Limb (tissue), 2 donors: ENCODE results near the gene SYT5.
"Not testable (repeated sequence)": the region's sequence is repeated elsewhere in the genome, so short reads cannot be mapped to it uniquely, and the experiment has no call there.

ENCODE experiments used
- DNase-seq, 2 donors: peaks; one replicate each; pipeline ENCODE4 v3.0.0-alpha.2; 2016; ENCODE audit errors: extremely low spot score in 2 of 2

The SYT5 gene

DNA sequence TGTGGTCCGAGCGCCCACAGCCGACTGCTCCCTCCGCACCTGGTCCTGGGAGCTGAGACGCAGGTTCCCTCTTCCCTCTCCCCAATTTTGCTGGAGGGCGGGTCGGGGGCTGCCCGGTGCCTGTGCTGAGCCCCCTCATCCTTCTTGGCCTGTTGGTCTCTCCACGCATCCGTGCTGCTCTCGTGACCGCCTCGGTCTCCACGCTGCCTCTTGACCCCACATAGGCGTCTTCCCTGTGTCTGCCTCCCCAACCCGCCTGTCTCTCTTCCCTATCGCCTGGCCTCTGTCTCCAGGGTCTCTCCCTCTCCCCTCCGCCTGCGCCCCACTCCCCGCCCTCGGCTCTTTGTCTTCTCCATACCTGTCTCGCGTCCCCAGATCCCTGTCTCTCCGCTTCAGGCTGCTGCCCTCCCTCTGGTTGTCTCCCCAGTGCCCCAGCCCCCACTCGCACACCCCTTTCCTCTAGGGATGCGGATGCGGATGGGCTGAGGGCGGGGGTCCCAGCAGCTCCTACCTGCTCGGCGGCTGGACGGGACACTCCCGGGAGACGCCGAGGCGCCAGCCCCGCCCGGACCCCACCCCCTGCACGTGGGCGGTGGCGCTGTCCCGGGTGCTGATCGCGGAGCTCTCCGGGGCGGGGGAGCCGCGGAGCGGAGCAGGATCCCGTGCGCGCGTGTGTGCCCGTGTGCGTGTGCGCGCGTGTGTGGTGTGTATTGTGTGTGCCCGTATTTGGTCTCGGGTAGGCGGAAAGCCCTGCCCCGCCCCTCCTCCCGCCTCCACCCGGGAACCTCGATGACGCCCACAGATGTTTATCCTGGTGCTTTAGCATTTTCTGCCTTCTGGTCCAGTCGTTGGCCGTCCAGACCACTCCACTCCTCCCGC is at the start of gene SYT5:
Gene SYT5, minus strand, starts transcription at position 684 of the 879 bp plus-strand sequence. CDS start 1,248 bp downstream, outside the sequence.
- peak in 1 of 2 donors; percentile 80 for DNase-seq

DNA sequence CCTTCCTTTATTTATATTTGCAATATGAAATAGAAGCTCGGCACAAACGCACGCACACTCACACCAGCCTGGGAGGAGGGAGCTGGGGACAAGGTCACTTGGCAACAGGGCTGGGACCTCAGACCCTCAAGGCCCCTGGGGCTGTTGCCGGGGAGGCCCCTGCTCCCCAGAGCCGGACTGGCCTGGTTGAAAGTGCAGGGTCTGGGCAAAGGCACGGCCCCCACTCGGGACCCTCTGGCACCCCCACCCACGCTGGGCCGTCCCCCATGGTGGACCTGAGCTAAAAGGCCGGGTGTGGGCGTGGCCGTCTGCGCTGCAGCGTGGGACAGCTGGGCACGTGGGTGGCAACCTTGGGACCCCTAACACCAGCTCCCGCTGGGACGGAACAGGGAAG is 49.7 kb upstream of the SYT5 start:
- no peak for DNase-seq

GRCh38 chr19:55229145-55229788 is 49.2 kb upstream of the SYT5 start:
- no peak for DNase-seq

- DNase-seq: no peak
Measured at GRCh38 chr19:55228403-55229031, 48.4 kb upstream of the SYT5 start, which contains the start of gene TMEM86B. Gene TMEM86B, minus strand, starts transcription at chr19:55228763. Its CDS starts 22 bp downstream, at chr19:55228741.

DNA sequence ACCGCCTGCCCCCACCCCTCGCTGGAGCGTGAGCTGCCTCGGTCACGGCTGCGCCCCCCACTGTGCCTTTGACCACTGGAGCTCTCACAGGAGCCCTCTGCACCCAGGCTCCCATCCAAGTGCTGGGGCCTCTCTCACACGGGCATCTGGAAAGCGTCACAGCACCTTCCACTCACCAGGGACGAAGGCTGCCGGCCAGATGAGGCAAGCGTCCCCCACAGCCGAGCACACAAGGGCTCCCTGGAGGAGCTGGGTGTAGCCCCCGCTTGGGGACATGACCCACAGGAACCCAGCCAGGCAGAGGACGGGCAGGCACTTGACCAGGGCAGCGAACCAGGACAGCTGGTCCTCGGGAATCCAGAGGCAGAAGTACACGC is 47.9 kb upstream of the SYT5 start:
- DNase-seq: no peak

- no peak for DNase-seq
Measured at GRCh38 chr19:55227241-55228014, 47.3 kb upstream of the SYT5 start.

- no peak for DNase-seq
Measured at GRCh38 chr19:55226788-55227187, 46.7 kb upstream of the SYT5 start.

DNA sequence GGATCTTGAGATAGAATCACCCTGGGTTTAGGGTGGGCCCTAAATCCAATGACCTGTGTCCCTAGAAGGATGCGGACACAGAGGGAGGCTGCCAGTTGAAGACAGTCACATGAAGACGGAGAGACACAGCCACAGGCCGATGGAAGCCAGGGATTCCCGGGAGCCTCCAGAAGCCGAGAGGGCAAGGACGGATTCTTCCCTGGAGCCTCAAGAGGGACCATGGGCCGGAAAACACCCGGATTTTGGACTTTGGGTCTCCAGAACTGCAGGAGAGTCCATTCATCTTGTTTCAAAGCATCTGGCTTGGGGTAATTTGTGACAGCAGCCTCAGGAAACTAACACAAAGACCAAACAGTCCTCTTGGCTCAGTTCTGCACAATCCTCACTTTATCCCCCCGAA is 46.2 kb upstream of the SYT5 start:
- DNase-seq: no peak

- DNase-seq: no peak
Measured at GRCh38 chr19:55225415-55225958, 45.4 kb upstream of the SYT5 start.

DNA sequence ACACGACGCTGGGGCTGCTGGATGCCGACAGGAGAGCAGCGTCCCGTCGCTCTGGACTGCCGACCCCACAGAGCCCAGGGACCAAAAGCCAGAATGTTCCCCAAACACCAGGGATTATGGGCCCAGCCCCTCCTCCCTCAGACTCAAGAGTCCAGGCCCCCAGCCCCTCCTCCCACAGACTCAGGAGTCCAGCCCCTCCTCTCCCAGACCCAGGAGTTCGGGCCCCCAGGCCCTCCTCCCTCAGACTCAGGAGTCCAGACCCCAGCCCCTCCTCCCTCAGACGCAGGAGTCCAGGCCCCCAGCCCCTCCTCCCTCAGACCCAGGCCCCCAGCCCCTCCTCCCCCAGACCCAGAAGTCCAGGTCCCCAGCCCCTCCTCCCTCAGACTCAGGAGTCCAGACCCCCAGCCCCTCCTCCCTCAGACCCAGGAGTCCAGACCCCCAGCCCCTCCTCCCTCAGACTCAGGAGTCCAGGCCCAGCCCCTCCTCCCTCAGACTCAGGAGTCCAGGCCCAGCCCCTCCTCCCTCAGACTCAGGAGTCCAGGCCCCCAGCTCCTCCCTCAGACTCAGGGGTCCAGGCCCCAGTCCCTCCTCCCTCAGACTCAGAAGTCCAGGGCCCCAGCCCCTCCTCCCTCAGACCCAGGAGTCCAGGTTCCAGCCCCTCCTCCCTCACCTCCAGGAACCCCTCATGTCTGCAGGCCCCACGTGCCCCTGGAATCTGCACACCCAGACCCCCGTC is 44.8 kb upstream of the SYT5 start:
- DNase-seq: not testable (repeated sequence)

GRCh38 chr19:55224038-55224665 is 44.1 kb upstream of the SYT5 start:
- DNase-seq: no peak

- no peak for DNase-seq
Measured at GRCh38 chr19:55223291-55224037, 43.4 kb upstream of the SYT5 start.

DNA sequence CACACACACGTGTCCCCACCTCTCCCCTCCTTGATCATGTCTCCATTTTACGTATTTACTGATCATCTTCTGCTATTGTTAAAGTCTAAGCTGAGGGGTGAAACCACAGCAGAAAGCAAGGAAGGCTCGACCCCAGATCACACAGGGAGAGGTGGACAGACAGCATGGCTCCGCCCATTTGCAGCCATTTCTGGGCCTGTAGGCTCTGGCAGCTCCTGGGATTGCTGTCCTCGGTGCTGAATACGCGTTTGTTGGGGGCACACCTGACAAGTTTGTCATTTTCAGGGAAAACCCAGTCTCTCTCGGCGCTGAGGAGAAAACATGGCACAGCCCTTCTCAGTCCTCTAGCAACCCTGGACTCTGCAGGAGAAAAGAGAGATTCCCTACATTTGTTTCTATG is 40.4 kb upstream of the SYT5 start:
- DNase-seq: no peak

GRCh38 chr19:55216461-55217198 is 36.5 kb upstream of the SYT5 start:
- peak; percentile 59 to 82 for DNase-seq

DNA sequence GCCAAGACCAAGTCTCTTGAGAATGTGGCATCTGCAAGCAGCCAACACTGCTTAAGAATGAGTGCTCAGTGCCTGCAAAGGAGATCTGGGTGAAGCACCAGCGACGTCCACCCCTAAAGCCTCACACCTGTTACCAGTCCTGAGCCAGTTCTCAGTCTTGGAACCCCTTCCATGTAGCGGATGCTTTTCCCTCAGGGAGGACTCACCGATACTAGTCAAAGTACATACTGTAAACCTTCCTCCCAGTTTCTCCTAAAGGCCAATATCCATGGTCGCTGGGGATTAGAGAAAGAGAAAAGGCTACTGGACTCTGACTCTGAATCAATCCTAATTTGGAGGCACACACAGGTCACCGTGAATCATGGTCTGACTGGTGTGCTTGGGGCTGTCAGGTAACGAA is 33.5 kb upstream of the SYT5 start:
- no peak for DNase-seq

DNA sequence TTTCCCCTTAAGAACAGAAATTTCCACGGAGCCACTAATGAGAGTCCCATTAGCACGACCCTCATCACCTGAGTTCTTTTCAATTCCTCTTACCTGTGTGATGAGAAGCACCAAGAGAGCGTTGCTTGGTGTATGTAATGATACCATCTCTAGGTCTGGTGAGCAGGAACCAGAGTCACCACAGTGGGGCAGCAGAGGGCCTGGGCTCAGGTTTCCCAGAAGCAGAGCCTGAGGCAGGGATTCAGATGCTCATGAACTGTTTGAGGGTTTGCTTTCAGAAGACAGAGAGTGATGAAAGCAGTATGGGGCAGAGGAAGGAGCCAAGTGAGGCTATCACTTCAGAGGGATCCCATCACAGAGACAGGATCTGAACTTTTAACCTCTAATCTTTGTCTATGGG is 32.4 kb upstream of the SYT5 start:
- DNase-seq: no peak

DNA sequence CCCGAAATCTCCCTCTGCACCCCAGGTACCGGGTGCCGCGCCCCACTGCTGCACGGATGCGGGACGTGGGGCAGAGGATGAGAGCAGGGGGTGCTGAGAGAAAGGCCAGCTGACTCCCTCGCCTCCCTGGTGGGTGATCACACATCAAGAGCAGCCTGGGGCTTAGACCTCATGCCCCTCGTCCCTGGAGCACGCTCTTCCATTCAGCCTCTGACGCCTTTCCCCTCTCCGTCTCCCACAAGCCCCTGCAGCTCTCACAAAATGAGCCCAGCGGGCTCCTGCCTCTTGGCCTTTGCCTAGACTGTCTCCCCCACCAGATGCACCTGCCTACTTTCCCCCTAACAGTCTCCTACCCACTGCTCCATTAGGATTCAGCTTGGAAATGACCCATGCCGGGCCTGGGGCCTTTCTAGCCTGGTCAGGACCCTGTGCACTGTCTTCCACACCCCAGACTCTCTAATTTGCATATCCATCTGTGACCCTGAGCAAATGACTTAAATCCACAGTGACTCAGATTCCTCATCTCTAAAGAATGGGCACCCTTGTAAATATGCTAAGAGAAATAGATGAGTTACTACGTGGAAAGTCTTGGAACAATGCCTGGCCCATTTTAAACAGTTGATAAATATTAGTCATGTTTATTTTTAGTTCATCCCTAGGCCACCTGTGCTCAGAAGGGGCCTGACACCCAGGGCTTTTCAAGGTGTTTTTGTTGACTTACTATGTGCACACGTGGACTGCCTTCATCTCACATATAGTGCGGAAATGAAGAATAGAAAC is 29.8 kb upstream of the SYT5 start:
- DNase-seq: no peak
